Activated CD8-positive, alpha-beta T cell treated with anti-CD3 and anti-CD28 coated beads for 36 hours (primary cell): Measurements from ENCODE around the gene TSHZ3. TPM values are rescaled to one million over a fixed set of nuclear protein-coding genes. Genes with fewer than 3 reads are reported as not detected.

Experiments used
- ATAC-seq: fragments of 200-7000 bp; cut with Tn5 transposase; one replicate; pipeline ENCODE4 v1.10.0; 2021; ENCODE audit warnings: mild to moderate bottlenecking, moderate library complexity
- CTCF ChIA-PET: fragments of 350-600 bp; sonication (Branson Sonifier 250); formaldehyde crosslinking; loops from one replicate; lab custom pipeline; 2021; ENCODE audit warnings: antibody characterized with exemption; lab: Charles Lee
- POLR2A ChIA-PET: fragments of 350-600 bp; sonication (Branson Sonifier 250); formaldehyde crosslinking; loops from one replicate; lab custom pipeline; 2021; ENCODE audit warnings: antibody characterized with exemption; lab: Charles Lee
- DNase-seq: peaks from one replicate; pipeline ENCODE4 v3.0.0-alpha.2; 2020
- H3K27ac Mint-ChIP-seq: one replicate; pipeline ENCODE4 v1.8.0; 2021; ENCODE audit warnings: mild to moderate bottlenecking, mixed read lengths
- H3K27me3 Mint-ChIP-seq: one replicate; pipeline ENCODE4 v1.8.0; 2021; ENCODE audit warnings: mixed read lengths
- H3K36me3 Mint-ChIP-seq: one replicate; pipeline ENCODE4 v1.8.0; 2021; ENCODE audit warnings: low read depth, mixed read lengths
- H3K4me1 Mint-ChIP-seq: one replicate; pipeline ENCODE4 v1.8.0; 2021; ENCODE audit warnings: low read depth, mixed read lengths
- H3K4me3 Mint-ChIP-seq: one replicate; pipeline ENCODE4 v1.8.0; 2021; ENCODE audit warnings: mild to moderate bottlenecking, moderate library complexity, mixed read lengths
- H3K9me3 Mint-ChIP-seq: one replicate; pipeline ENCODE4 v1.8.0; 2021; ENCODE audit warnings: mixed read lengths
- CTCF ChIP-seq: fragments of 200-600 bp; IDR thresholded peaks from one replicate; pipeline ENCODE4 v1.8.0; 2022; ENCODE audit warnings: antibody characterized with exemption, mild to moderate bottlenecking
- intact Hi-C: fragments of 100-400 bp; cut with micrococcal nuclease; formaldehyde crosslinking; loops from one replicate; pipeline ENCODE4 v1.10.0; 2022
- total RNA-seq, 2 experiments: library from RNA; stranded (reverse); gene quantifications; one replicate each; pipeline ENCODE4 v1.2.3, GENCODE V29; 2021

TSHZ3 gene
- total RNA-seq, 2 experiments from 2014 or later, result 0.16 to 0.38 TPM

- ATAC-seq, result peak; percentile 24
- DNase-seq, result peak; percentile 15
- Mint-ChIP-seq H3K36me3 (no peaks in the 10 kb centered on the region), H3K27ac (no peak overlapping the region), H3K27me3 (peaks cover 66% of the 10 kb centered on the region), H3K4me1 (peaks cover 32% of the 10 kb centered on the region), H3K4me3 (peak overlapping the region; percentile 70), H3K9me3 (no peaks in the 10 kb centered on the region)
- TF ChIP-seq CTCF, result no peak
- intact Hi-C loops, result loop anchor here (10.0 kb wide), 2 partner anchors 136 to 566 kb away; no protein-coding TSS in a partner anchor
- POLR2A ChIA-PET, result no interaction called here
- CTCF ChIA-PET, result interaction anchor here (0.9 kb wide), 1 partner anchor 136 kb away, joined by 3 read pairs; no protein-coding TSS in a partner anchor
Observed at GRCh38 chr19:31350693-31351055, 1.4 kb upstream of the TSHZ3 start.

- ATAC-seq, result no peak
Observed at GRCh38 chr19:31350033-31350692, 927 bp upstream of the TSHZ3 start.

GRCh38 chr19:31348481-31349159 lies 616 bp downstream of the TSHZ3 start:
- DNase-seq, result peak; percentile 16
- Mint-ChIP-seq H3K27ac (no peak overlapping the region), H3K36me3 (no peaks in the 10 kb centered on the region), H3K4me1 (peaks cover 19% of the 10 kb centered on the region), H3K9me3 (no peaks in the 10 kb centered on the region), H3K27me3 (peaks cover 61% of the 10 kb centered on the region), H3K4me3 (peak overlapping the region; percentile 62)
- no peak for TF ChIP-seq CTCF
- intact Hi-C loops, result no loop called here
- ChIA-PET CTCF (no interaction called here), POLR2A (no interaction called here)
- ATAC-seq, result peak; percentile 15

More at GRCh38 chr19:31350033-31350692, 927 bp upstream of the TSHZ3 start:
- intact Hi-C loops, result loop anchor here (10.0 kb wide), 2 partner anchors 135 to 565 kb away; no protein-coding TSS in a partner anchor
- ChIA-PET CTCF (interaction anchor here (0.9 kb wide), 1 partner anchor 135 kb away, joined by 3 read pairs; no protein-coding TSS in a partner anchor), POLR2A (no interaction called here)
- no peak overlapping the region for H3K27ac Mint-ChIP-seq
- H3K4me3 Mint-ChIP-seq, result peak overlapping the region; percentile 35
- H3K36me3 Mint-ChIP-seq, result no peaks in the 10 kb centered on the region
- H3K9me3 Mint-ChIP-seq, result no peaks in the 10 kb centered on the region
- peaks cover 28% of the 10 kb centered on the region for H3K4me1 Mint-ChIP-seq
- H3K27me3 Mint-ChIP-seq, result peaks cover 62% of the 10 kb centered on the region
- DNase-seq, result no peak
- TF ChIP-seq CTCF, result no peak

- H3K27ac Mint-ChIP-seq, result no peak overlapping the region
- ChIA-PET CTCF (interaction anchor here (0.9 kb wide), 1 partner anchor 9 kb away, joined by 3 read pairs; no protein-coding TSS in a partner anchor), POLR2A (no interaction called here)
- ATAC-seq (no peak), DNase-seq (no peak)
- intact Hi-C loops, result no loop called here
- no peaks in the 10 kb centered on the region for H3K9me3 Mint-ChIP-seq
- H3K4me1 Mint-ChIP-seq, result peaks cover 14% of the 10 kb centered on the region
- H3K36me3 Mint-ChIP-seq, result no peaks in the 10 kb centered on the region
- H3K27me3 Mint-ChIP-seq, result peaks cover 54% of the 10 kb centered on the region
- no peak for TF ChIP-seq CTCF
- H3K4me3 Mint-ChIP-seq, result peak overlapping the region; percentile 62
Observed at GRCh38 chr19:31347828-31348392, 1.3 kb downstream of the TSHZ3 start.
